GM21737 (cell line): Measurements from ENCODE around the gene CAVIN2.

Source experiments
- ATAC-seq: cut with Tn5 transposase; IDR thresholded peaks from one replicate; pipeline ENCODE4 v1.9.1; 2021; ENCODE audit warnings: mild to moderate bottlenecking, moderate library complexity; ENCODE audit not compliant: unreplicated experiment

Gene CAVIN2

DNA sequence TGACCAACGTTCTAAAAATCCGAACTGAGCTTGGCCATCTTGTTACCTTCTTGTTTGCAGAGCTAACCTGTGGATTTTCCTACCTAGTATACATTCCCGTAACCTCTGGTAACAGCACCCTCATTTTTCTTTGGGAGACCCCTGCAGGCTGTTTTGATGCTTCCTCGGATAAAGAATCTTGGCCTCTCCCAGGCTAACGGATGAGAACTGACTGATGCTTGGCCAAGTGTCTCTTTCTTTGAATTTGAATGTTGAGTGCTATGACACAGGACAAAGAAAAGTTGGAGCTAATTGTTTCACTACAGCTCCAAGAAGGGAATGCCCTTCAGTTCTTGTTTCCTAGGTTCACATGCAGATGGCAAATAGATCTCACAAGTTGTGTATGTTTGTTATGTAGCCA, 19.3 kb upstream of the CAVIN2 start:
- no peak for ATAC-seq

GRCh38 chr2:191864628-191865374, 17.9 kb upstream of the CAVIN2 start:
- ATAC-seq, result no peak

DNA sequence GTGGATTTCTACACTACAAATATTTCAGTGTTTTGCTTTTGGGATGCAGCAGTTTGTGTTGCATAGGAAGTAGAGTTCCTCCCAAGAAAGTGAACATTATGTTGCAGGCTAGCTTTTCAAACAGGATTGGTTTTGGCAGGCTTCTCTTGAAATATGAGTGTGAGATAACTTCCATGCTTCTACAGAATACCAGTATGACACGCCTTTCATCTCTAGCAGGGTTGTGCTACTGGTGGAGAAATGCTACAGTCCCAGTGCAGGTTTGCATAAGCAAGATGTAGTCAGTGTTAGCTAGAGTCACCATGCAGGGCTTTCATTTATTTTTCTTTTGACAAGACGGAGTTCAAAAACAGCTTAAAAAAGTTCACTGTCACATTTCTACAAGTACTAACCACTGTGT, 17.1 kb upstream of the CAVIN2 start:
- no peak for ATAC-seq

GRCh38 chr2:191862156-191862775, 15.4 kb upstream of the CAVIN2 start:
- ATAC-seq, result no peak

DNA sequence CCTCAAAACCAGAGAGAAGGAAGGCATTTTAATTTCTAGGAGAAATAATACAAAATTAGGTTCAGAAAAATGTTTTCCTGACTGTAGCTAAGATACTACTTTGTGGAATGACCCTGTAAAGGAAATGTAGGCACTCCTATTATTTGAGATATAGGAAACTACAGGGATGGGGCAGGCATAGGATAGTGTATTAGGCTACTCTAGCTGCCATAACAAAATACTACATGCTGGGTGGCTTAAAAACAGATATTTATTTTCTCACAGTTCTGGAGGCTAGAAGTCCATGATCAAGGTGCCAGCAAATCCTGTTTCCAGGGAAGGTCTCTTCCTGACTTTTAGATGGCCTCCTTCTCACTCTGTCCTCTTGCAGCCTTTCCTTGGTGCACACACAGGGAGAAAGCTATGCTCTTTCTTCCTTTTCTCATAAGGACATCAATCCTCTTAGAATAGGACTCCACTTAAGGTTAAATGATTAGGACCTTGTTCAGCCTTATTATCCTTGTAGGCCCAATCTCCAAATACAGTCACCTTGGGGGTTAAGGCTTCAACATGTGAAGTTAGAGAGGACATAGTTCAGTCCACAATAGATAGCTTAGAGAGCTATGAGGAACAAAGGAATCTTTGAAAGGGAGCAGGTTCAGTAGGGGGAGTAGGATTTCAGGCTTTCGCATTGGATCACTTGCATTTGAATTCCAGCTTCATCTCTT, 14.0 kb upstream of the CAVIN2 start:
- ATAC-seq, result no peak

DNA sequence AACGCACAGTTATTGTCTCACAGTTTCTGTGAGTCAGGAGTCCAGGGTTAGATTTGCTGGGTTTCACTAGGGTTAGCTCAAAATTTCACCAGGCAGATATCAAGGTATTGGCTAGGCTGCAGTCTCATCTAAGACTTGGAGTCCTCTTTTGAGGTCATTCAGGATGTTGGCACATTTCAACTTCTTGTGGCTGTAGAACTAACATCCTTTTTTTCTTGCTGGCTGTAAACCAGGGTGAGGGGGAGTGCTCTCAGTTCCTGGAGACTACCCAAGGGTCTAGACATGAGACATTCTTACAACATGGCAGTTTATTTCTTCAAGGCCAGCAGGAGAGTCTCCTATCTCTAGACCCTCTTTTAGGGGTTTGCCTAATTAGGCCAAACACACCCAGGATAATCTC, 12.8 kb upstream of the CAVIN2 start:
- no peak for ATAC-seq

GRCh38 chr2:191857886-191858285, 11.0 kb upstream of the CAVIN2 start:
- ATAC-seq, result no peak

GRCh38 chr2:191857259-191857805, 10.4 kb upstream of the CAVIN2 start:
- ATAC-seq, result no peak

DNA sequence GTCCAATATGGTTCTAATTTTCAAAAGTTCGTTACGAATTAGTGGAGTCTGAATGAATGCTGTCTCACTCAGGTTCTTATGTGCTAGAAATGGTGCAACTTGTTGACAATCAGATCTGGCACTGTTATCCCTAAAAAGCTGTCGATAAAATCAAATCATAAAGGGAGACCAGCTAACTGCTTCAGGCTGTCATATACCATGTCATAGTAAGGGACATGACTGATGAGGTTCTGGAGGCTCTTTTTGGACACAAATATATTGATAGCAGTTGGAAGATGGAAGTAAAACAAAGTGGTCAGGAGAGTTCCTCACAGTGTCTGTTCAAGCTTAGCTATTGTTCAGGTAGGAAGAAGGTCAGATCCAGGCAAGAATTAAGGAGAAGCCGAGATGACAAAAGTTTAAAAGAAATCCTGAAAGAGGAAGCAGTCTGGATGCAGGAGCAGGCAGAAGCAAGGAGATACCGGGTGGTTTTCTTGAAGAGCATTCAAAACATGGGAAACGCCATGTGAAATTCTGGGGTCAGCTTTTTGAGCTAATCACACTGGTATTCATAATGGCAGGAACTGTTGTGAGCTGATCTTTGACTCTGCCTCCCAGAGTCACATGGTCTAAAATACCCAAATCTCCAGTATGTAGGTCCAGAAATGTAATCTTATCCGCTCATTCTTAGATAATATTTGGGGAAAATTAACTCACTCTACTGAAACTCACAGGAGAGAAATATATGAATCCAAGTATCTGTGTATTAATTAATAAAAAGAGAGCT, 9.4 kb upstream of the CAVIN2 start:
- no peak for ATAC-seq

DNA sequence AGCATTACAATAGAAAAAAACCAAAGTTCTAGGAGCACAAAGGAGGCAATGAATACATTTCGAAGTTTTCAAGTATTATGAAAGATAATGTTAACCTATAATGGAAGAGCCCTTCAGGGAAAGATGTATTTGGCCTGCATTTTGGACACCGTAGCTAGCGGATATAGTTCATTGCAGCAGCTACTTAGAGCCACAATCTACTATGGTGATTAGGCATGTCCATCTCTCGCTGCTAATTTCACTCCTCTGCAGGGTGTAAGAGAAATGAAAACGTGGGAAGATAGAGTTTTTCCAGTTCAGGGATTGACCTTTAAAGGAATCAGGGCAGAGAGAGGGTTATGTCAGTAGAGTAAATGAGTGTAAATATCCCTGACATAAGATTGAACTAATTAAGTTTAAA, 8.5 kb upstream of the CAVIN2 start:
- ATAC-seq, result no peak

GRCh38 chr2:191854382-191855372, 7.8 kb upstream of the CAVIN2 start:
- ATAC-seq, result no peak

GRCh38 chr2:191853843-191854242, 7.0 kb upstream of the CAVIN2 start:
- ATAC-seq, result no peak

DNA sequence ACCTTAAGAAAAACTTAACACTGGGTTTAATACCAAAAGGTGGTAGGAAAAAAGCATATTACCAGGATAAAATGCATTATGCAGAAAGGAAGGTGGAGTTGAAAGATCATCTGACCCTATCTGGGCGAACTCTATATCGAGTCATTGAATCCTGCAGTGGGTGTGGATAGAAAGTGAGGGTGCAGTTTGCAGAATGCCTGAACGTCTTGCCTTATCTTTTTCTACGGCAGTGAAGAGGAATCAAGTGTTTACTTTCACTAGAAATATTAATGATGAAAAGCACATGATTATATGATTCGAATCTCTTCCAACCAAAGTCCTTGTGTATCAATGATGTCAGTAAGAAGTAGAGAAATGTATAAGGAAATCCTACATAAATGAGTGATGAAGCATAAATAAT, 4.3 kb upstream of the CAVIN2 start:
- no peak for ATAC-seq

- no peak for ATAC-seq
Measured at GRCh38 chr2:191848771-191849767, 2.2 kb upstream of the CAVIN2 start.

DNA sequence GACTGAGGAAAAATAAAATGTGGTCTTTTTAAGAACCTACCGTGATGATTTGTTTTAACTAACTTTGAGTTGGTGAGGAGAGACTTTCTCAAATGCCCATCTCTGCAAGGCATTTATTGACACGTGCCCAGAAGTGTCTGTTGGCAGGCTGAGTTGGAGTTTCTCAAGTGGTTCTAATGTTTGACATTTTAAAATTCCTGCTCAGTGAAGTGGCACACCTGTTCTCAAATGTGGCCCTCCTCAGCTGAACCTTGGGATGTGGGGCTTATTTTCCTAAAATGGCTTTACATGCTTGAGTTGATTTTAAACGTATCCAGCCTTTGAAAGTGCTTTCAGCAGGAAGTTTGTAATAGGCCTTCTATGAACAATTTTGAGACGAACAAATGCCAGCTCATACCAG, 876 bp upstream of the CAVIN2 start:
- ATAC-seq, result no peak

DNA sequence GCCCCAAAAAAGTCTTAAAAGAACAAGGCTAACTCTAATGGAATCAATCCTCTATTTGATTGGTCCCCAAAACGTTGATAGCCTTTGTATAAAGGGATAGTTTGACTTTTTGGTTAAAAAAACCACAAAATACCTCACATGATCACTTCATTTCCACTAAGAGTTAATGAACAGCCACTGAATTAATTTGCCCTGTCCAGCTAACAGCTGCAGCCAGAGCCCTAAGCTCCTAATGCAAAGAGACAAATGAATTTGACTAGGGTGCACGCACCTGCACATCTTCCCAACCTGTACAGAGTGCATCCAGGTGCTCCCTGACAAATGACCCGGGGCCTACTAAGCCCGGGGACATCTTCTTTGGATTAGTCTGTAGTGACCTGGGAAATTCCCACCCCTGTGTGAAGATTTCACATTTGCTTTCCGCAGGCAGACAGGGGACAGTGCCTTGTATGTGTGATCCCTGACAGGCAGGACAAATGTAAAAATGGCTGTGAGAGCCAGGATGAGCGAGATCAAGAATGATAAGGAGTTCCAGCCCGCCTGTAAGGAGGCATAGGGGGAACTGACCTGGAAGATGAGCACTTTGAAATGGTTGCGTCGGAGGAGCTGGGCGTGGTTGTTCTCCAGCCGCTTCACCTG, 893 bp downstream of the CAVIN2 start:
- ATAC-seq, result no peak

- no peak for ATAC-seq
Measured at GRCh38 chr2:191845248-191845715, 1.6 kb downstream of the CAVIN2 start.

DNA sequence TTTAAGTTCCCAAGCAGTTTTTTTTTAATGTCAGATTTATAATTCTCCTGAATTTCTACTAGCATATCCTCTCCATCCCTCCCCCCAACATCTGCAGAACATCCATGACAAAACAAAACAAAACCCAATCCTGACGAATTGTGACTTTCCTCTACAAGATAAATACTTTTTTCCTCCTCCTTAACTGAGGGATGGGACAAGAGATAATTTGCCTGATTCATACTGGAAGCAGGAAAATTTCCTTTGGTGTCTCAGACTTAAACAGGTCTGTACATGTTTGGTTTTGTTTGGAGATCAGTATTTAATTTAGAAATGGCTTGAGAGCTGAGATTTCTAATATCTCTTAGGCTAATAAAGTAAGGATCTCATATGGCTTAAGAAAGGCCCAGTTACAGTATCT, 2.2 kb downstream of the CAVIN2 start:
- no peak for ATAC-seq
